H9 (cell line): Measurements from ENCODE around the gene KLHDC7B. TPM values are rescaled to one million over a fixed set of nuclear protein-coding genes. Genes with fewer than 3 reads are reported as not detected.

ENCODE experiments used
- DNase-seq: peaks from one replicate; pipeline ENCODE4 v3.0.0-alpha.2; 2017
- H2AFZ ChIP-seq: one replicate; pipeline ENCODE4 v1.6.1; 2013; ENCODE audit warnings: mild to moderate bottlenecking, low read length, control low read depth, moderate library complexity
- H2AK5ac ChIP-seq: 2 replicates; pipeline ENCODE4 v1.6.1; 2013; ENCODE audit warnings: low read length, control low read depth, mixed read lengths; ENCODE audit not compliant: insufficient read length
- H2BK120ac ChIP-seq: one replicate; pipeline ENCODE4 v1.6.1; 2013; ENCODE audit warnings: low read depth, mild to moderate bottlenecking, low read length, control low read depth, inconsistent platforms; ENCODE audit not compliant: poor library complexity, severe bottlenecking
- H2BK12ac ChIP-seq: 2 replicates; pipeline ENCODE4 v1.6.1; 2013; ENCODE audit warnings: low read length, control low read depth, mixed read lengths, low read depth; ENCODE audit not compliant: insufficient read length
- H2BK15ac ChIP-seq: 2 replicates; pipeline ENCODE4 v1.6.1; 2013; ENCODE audit warnings: low read depth, low read length, control low read depth
- H2BK20ac ChIP-seq: one replicate; pipeline ENCODE4 v1.6.1; 2013; ENCODE audit warnings: low read depth, mild to moderate bottlenecking, low read length, control low read depth, inconsistent platforms; ENCODE audit not compliant: poor library complexity, severe bottlenecking
- H2BK5ac ChIP-seq: 2 replicates; pipeline ENCODE4 v1.6.1; 2013; ENCODE audit warnings: low read length, control low read depth, mixed read lengths; ENCODE audit not compliant: insufficient read length
- H3K14ac ChIP-seq: 2 replicates; pipeline ENCODE4 v1.6.1; 2013; ENCODE audit warnings: low read length, control low read depth; ENCODE audit not compliant: insufficient read depth
- H3K18ac ChIP-seq: 2 replicates; pipeline ENCODE4 v1.6.1; 2013; ENCODE audit warnings: low read depth, mild to moderate bottlenecking, mixed read lengths, low read length, control low read depth; ENCODE audit not compliant: insufficient read length
- H3K23ac ChIP-seq: 2 replicates; pipeline ENCODE4 v1.6.1; 2013; ENCODE audit warnings: low read length, control low read depth, mixed read lengths, low read depth; ENCODE audit not compliant: insufficient read length
- H3K23me2 ChIP-seq: 2 replicates; pipeline ENCODE4 v1.6.1; 2013; ENCODE audit warnings: low read depth, mild to moderate bottlenecking, mixed read lengths, low read length, control low read depth; ENCODE audit not compliant: insufficient read length, poor library complexity, severe bottlenecking
- H3K27ac ChIP-seq: 2 replicates; pipeline ENCODE4 v1.5.1; 2013; ENCODE audit warnings: low read length, control low read depth, mixed read lengths, low read depth; ENCODE audit not compliant: insufficient read length
- H3K27me3 ChIP-seq: 2 replicates; pipeline ENCODE4 v1.6.1; 2013; ENCODE audit warnings: low read length, control low read depth, inconsistent platforms; ENCODE audit not compliant: insufficient read depth
- H3K4ac ChIP-seq: 2 replicates; pipeline ENCODE4 v1.6.1; 2013; ENCODE audit warnings: low read depth, mild to moderate bottlenecking, control low read depth, inconsistent platforms, low read length, moderate library complexity
- H3K4me1 ChIP-seq: 2 replicates; pipeline ENCODE4 v1.6.1; 2013; ENCODE audit warnings: low read length, control low read depth, inconsistent platforms; ENCODE audit not compliant: insufficient read depth
- H3K4me2 ChIP-seq: 2 replicates; pipeline ENCODE4 v1.6.1; 2013; ENCODE audit warnings: low read length, control low read depth, mixed read lengths; ENCODE audit not compliant: insufficient read length, insufficient read depth
- H3K56ac ChIP-seq: 2 replicates; pipeline ENCODE4 v1.6.1; 2013; ENCODE audit warnings: low read depth, mild to moderate bottlenecking, mixed read lengths, low read length, control low read depth; ENCODE audit not compliant: insufficient read length
- H3K79me1 ChIP-seq: 2 replicates; pipeline ENCODE4 v1.6.1; 2013; ENCODE audit warnings: low read depth, mild to moderate bottlenecking, moderate library complexity, low read length, control low read depth, inconsistent platforms; ENCODE audit not compliant: insufficient read depth, poor library complexity, severe bottlenecking
- H3K79me2 ChIP-seq: 2 replicates; pipeline ENCODE4 v1.6.1; 2013; ENCODE audit warnings: low read length, control low read depth, inconsistent platforms; ENCODE audit not compliant: insufficient read depth
- H3K9ac ChIP-seq: 2 replicates; pipeline ENCODE4 v1.6.1; 2013; ENCODE audit warnings: low read length, control low read depth, mixed read lengths; ENCODE audit not compliant: insufficient read length; ENCODE audit errors: extremely low read depth
- H3K9me3 ChIP-seq: one replicate; pipeline ENCODE4 v1.6.1; 2013; ENCODE audit warnings: low read depth, low read length, inconsistent platforms; ENCODE audit not compliant: control insufficient read depth
- H3T11ph ChIP-seq: one replicate; pipeline ENCODE4 v1.6.1; 2013; ENCODE audit warnings: mild to moderate bottlenecking, low read length, control low read depth, inconsistent platforms
- H4K20me1 ChIP-seq: one replicate; pipeline ENCODE4 v1.6.1; 2013; ENCODE audit not compliant: control insufficient read depth, insufficient read length, insufficient read depth
- H4K5ac ChIP-seq: 2 replicates; pipeline ENCODE4 v1.6.1; 2013; ENCODE audit warnings: low read depth, mild to moderate bottlenecking, mixed read lengths, low read length, control low read depth; ENCODE audit not compliant: insufficient read length
- H4K8ac ChIP-seq: replicated peaks from 2 replicates; pipeline ENCODE4 v1.6.1; 2013; ENCODE audit warnings: low read length, control low read depth, mixed read lengths, low read depth; ENCODE audit not compliant: insufficient read length
- H4K91ac ChIP-seq: 2 replicates; pipeline ENCODE4 v1.6.1; 2013; ENCODE audit warnings: low read depth, mild to moderate bottlenecking, moderate library complexity, mixed read lengths, low read length, control low read depth; ENCODE audit not compliant: insufficient read length
- H3K27ac Mint-ChIP-seq, 3 experiments: 2 replicates in 2 of 3; 3 replicates in 1 of 3; pipeline ENCODE4 v1.8.0; 2020 to 2021; ENCODE audit warnings: mixed read lengths in 3 of 3, mild to moderate bottlenecking in 1 of 3, moderate library complexity in 1 of 3
- H3K27me3 Mint-ChIP-seq: 2 replicates; pipeline ENCODE4 v1.8.0; 2021; ENCODE audit warnings: low read depth, mild to moderate bottlenecking, moderate library complexity, mixed read lengths
- H3K36me3 Mint-ChIP-seq, 3 experiments: 2 replicates in 2 of 3; 3 replicates in 1 of 3; pipeline ENCODE4 v1.8.0; 2020 to 2021; ENCODE audit warnings: low read depth in 3 of 3, mixed read lengths in 3 of 3; ENCODE audit not compliant: insufficient read depth in 1 of 3
- H3K4me1 Mint-ChIP-seq, 2 experiments: 2 replicates each; pipeline ENCODE4 v1.8.0; 2020; ENCODE audit warnings: mixed read lengths in 2 of 2
- H3K4me3 Mint-ChIP-seq, 2 experiments: 2 replicates in 1 of 2; 3 replicates in 1 of 2; pipeline ENCODE4 v1.8.0; 2020 to 2021; ENCODE audit warnings: mild to moderate bottlenecking in 2 of 2, mixed read lengths in 2 of 2, moderate library complexity in 1 of 2
- H3K9me3 Mint-ChIP-seq, 2 experiments: 2 replicates in 1 of 2; 3 replicates in 1 of 2; pipeline ENCODE4 v1.8.0; 2020; ENCODE audit warnings: mild to moderate bottlenecking in 2 of 2, mixed read lengths in 2 of 2, moderate library complexity in 1 of 2
- CTCF ChIP-seq: fragments of 200-600 bp; sonication (generic); conservative IDR thresholded peaks from 3 replicates; pipeline ENCODE4 v1.8.0; 2021; ENCODE audit warnings: antibody characterized with exemption, mild to moderate bottlenecking
- WGBS: extraction: QIAGEN DNeasy Blood & Tissue Kit; methylation state at CpG from one replicate; pipeline ENCODE4 v1.1.7; 2013; ENCODE audit warnings: missing lambda C conversion rate, low lambda C conversion rate, mixed read lengths; ENCODE audit not compliant: insufficient read length; ENCODE audit errors: extremely low coverage; 5-methylcytosine and 5-hydroxymethylcytosine counted together
- total RNA-seq: library from RNA; stranded (reverse); gene quantifications from 2 replicates; pipeline ENCODE4 v1.2.1, GENCODE V29; 2021

Gene KLHDC7B
- total RNA-seq, 1 experiment from 2014 or later: not detected

GRCh38 chr22:50548040-50548920, 2.6 kb downstream of the KLHDC7B start:
- H4K5ac ChIP-seq: no peak overlapping the region
- H3K4me2 ChIP-seq: no peak overlapping the region
- no peak overlapping the region for H2AK5ac ChIP-seq
- H3K18ac ChIP-seq: no peak overlapping the region
- no peaks in the 10 kb centered on the region for H3K79me2 ChIP-seq
- peaks cover 38% of the 10 kb centered on the region for H3K27me3 Mint-ChIP-seq
- H3K9me3 Mint-ChIP-seq: no peaks in the 10 kb centered on the region
- H3K4ac ChIP-seq: no peak overlapping the region
- H3K4me1 ChIP-seq: no peaks in the 10 kb centered on the region
- WGBS: no CpG with 5 or more reads among the region's 56 CpGs
- H3K27ac Mint-ChIP-seq: no peak overlapping the region
- no peaks in the 10 kb centered on the region; the same call in 1 of the 2 replicates for H3K27me3 ChIP-seq
- H3K27ac ChIP-seq: no peak overlapping the region
- no peak overlapping the region for H2BK120ac ChIP-seq
- no peaks in the 10 kb centered on the region for H4K20me1 ChIP-seq
- H3K14ac ChIP-seq: no peak overlapping the region
- no peak overlapping the region for H2BK20ac ChIP-seq
- H2BK15ac ChIP-seq: no peak overlapping the region
- no peak overlapping the region for H4K91ac ChIP-seq
- H3K9ac ChIP-seq: no peak overlapping the region
- TF ChIP-seq CTCF: no peak
- H3K79me1 ChIP-seq: no peaks in the 10 kb centered on the region
- DNase-seq: no peak
- peaks cover 0 to 3% of the 10 kb centered on the region in 2 experiments; a peak in 1 of 4 replicates for H3K4me1 Mint-ChIP-seq
- no peak overlapping the region for H3K23ac ChIP-seq
- no peak overlapping the region for H3K56ac ChIP-seq
- H3K36me3 Mint-ChIP-seq: no peaks in the 10 kb centered on the region
- no peak overlapping the region for H4K8ac ChIP-seq
- no peak overlapping the region for H3K4me3 Mint-ChIP-seq
- H3T11ph ChIP-seq: no peak overlapping the region
- no peak overlapping the region for H2BK5ac ChIP-seq
- no peak overlapping the region for H2AFZ ChIP-seq
- H2BK12ac ChIP-seq: no peak overlapping the region
- no peaks in the 10 kb centered on the region for H3K23me2 ChIP-seq
- no peaks in the 10 kb centered on the region for H3K9me3 ChIP-seq
